ENCODE measurements around the gene HECTD4.

Gene HECTD4

DNA sequence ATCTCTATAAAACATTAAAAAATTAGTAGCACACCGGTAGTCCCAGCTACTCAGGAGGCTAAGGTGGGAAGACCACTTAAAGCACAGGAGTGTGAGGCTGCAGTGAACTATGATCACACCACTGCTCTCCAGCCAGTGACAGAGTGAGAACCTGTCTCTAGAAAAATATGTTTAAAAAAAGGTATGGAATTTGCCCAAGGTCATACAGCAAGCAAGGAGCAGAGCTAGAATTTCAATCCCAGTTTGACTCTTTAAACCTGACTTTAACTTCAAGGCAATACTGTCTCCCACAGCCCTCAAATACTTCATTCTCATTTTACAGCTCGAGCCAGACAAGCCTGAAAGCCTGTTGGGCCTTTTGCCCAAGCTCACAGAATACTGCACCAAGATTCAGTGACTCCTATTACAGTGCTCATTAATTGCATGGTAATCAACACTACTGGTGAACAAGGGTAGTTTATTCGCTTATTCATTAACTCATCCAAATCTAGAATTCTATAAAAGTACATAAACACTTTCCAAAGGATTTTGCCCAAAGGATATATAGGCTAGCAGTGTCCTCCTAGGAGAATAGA lies 8.0 kb downstream of the HECTD4 start:
- Histone ChIP-seq H3K4me3 (ENCODE audit: low read depth, low read length, poor library complexity, severe bottlenecking) (no peak overlapping the region), H3K27ac (ENCODE audit: low read depth, low read length, poor library complexity, severe bottlenecking) (no peak overlapping the region), H3K9me2 (ENCODE audit: low read depth, low read length) (no peaks in the 10 kb centered on the region), H4K20me1 (ENCODE audit: insufficient read depth, low read length) (no peaks in the 10 kb centered on the region), H3K9ac (ENCODE audit: low read length) (no peak overlapping the region), H3K36me3 (ENCODE audit: insufficient read depth, low read length) (peaks cover 8% of the 10 kb centered on the region), H3F3A (ENCODE audit: insufficient read depth, low read length) (no peaks in the 10 kb centered on the region), H3K9me3 (ENCODE audit: low read length) (no peaks in the 10 kb centered on the region), H3K4me1 (ENCODE audit: insufficient read depth, low read length, severe bottlenecking) (no peaks in the 10 kb centered on the region), H3K27me3 (ENCODE audit: insufficient read depth, low read length) (no peaks in the 10 kb centered on the region), H3K4me2 (ENCODE audit: low read length) (no peak overlapping the region), H3K79me2 (ENCODE audit: insufficient read depth, low read length) (peaks cover 90% of the 10 kb centered on the region), H2AFZ (ENCODE audit: low read length) (no peak overlapping the region)
- TF ChIP-seq EZH2 (IDR thresholded peaks at IDR 0.05; ENCODE audit: borderline replicate concordance, low read length): no peak
- TF ChIP-seq, protein P1, sequence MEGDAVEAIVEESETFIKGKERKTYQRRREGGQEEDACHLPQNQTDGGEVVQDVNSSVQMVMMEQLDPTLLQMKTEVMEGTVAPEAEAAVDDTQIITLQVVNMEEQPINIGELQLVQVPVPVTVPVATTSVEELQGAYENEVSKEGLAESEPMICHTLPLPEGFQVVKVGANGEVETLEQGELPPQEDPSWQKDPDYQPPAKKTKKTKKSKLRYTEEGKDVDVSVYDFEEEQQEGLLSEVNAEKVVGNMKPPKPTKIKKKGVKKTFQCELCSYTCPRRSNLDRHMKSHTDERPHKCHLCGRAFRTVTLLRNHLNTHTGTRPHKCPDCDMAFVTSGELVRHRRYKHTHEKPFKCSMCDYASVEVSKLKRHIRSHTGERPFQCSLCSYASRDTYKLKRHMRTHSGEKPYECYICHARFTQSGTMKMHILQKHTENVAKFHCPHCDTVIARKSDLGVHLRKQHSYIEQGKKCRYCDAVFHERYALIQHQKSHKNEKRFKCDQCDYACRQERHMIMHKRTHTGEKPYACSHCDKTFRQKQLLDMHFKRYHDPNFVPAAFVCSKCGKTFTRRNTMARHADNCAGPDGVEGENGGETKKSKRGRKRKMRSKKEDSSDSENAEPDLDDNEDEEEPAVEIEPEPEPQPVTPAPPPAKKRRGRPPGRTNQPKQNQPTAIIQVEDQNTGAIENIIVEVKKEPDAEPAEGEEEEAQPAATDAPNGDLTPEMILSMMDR (IDR thresholded peaks at IDR 0.05; ENCODE audit: low read length): no peak

DNA sequence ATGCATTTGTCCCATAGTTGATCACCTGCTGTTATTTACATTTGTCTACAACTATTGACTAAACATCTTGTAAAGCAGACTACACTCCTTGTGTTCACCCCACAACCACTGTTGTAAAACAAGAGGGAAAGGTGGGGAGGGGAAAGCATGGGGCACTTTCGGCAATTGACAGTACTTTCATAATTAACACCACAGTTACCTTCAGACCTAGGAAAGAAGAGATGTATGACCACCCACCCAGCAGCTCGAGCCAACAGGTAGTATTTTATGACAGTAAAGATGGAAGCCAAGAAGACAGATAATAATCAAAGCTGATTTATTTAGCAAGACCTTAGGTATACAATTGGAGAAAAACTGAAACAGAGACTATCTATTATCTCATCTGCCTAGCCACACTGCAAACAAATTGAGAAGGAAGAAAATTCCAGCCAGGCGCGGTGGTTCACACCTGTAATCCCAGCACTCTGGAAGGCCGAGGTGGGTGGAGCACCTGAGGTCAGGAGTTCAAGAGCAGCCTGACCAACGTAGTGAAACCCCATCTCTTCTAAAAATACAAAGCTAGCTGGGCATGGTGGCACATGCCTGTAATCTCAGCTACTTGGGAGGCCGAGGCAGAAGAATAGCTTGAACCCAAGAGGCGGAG lies 11.2 kb downstream of the HECTD4 start:
- no peak overlapping the region for H3K4me3 ChIP-seq (ENCODE audit: low read depth, low read length, poor library complexity, severe bottlenecking)
- no peak overlapping the region for H3K4me2 ChIP-seq (ENCODE audit: low read length)
- no peaks in the 10 kb centered on the region for H3K4me1 ChIP-seq (ENCODE audit: insufficient read depth, low read length, severe bottlenecking)
- H3K27ac ChIP-seq (ENCODE audit: low read depth, low read length, poor library complexity, severe bottlenecking): no peak overlapping the region
- no peak overlapping the region for H3K9ac ChIP-seq (ENCODE audit: low read length)
- no peak for TF ChIP-seq EZH2 (IDR thresholded peaks at IDR 0.05; ENCODE audit: borderline replicate concordance, low read length)
- TF ChIP-seq, protein P1 (IDR thresholded peaks at IDR 0.05; ENCODE audit: low read length): no peak
- H3K27me3 ChIP-seq (ENCODE audit: insufficient read depth, low read length): no peaks in the 10 kb centered on the region
- no peaks in the 10 kb centered on the region; the same call in 1 of the 2 replicates for H3K9me3 ChIP-seq (ENCODE audit: low read length)
- no peaks in the 10 kb centered on the region for H4K20me1 ChIP-seq (ENCODE audit: insufficient read depth, low read length)
- H2AFZ ChIP-seq (ENCODE audit: low read length): no peak overlapping the region
- no peaks in the 10 kb centered on the region for H3F3A ChIP-seq (ENCODE audit: insufficient read depth, low read length)
- no peaks in the 10 kb centered on the region for H3K9me2 ChIP-seq (ENCODE audit: low read depth, low read length)
- H3K79me2 ChIP-seq (ENCODE audit: insufficient read depth, low read length): peaks cover 82% of the 10 kb centered on the region
- peaks cover 8% of the 10 kb centered on the region for H3K36me3 ChIP-seq (ENCODE audit: insufficient read depth, low read length)

DNA sequence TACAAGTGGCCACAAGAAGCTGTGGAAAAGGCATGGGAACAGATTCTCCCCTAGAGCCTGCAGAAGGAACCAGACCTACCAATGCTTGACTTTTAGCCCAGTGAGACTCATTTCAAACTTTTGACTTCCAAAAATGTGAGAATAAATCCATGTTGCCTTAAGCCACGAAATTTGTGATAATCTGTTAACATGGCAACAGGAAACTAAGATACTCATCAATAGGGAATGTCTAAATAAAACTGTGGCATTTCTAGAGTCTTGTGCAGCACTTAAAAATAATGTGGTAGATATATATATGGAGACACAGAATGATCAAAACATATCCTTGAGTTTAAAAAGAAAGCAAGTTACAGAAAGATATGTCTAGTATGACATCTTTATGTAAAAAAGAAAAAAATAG lies 12.0 kb downstream of the HECTD4 start:
- Histone ChIP-seq H3K9ac (ENCODE audit: low read length) (no peak overlapping the region), H3K4me2 (ENCODE audit: low read length) (no peak overlapping the region), H3K79me2 (ENCODE audit: insufficient read depth, low read length) (peaks cover 82% of the 10 kb centered on the region), H3K27me3 (ENCODE audit: insufficient read depth, low read length) (no peaks in the 10 kb centered on the region), H3F3A (ENCODE audit: insufficient read depth, low read length) (no peaks in the 10 kb centered on the region), H4K20me1 (ENCODE audit: insufficient read depth, low read length) (no peaks in the 10 kb centered on the region), H3K27ac (ENCODE audit: low read depth, low read length, poor library complexity, severe bottlenecking) (no peak overlapping the region), H3K36me3 (ENCODE audit: insufficient read depth, low read length) (peaks cover 3% of the 10 kb centered on the region), H3K4me1 (ENCODE audit: insufficient read depth, low read length, severe bottlenecking) (no peaks in the 10 kb centered on the region), H2AFZ (ENCODE audit: low read length) (no peak overlapping the region), H3K4me3 (ENCODE audit: low read depth, low read length, poor library complexity, severe bottlenecking) (no peak overlapping the region), H3K9me3 (ENCODE audit: low read length) (no peaks in the 10 kb centered on the region; the same call in 1 of the 2 replicates), H3K9me2 (ENCODE audit: low read depth, low read length) (no peaks in the 10 kb centered on the region)
- TF ChIP-seq, protein P1 (IDR thresholded peaks at IDR 0.05; ENCODE audit: low read length): no peak
- TF ChIP-seq EZH2 (IDR thresholded peaks at IDR 0.05; ENCODE audit: borderline replicate concordance, low read length): no peak
